Measurements from ENCODE around the gene SEC14L5. TPM values are rescaled to one million over a fixed set of nuclear protein-coding genes. Genes with fewer than 3 reads are reported as not detected.
"Not testable (repeated sequence)": the region's sequence is repeated elsewhere in the genome, so short reads cannot be mapped to it uniquely, and the experiment has no call there.

The SEC14L5 gene
- polyA plus RNA-seq, 1 donor from 2014 or later: 0.43 TPM

GRCh38 chr16:4962716-4963115 lies 4.6 kb downstream of the SEC14L5 start:
- H3K9me2 ChIP-seq (ENCODE audit: insufficient read depth, low read length): no peaks in the 10 kb centered on the region
- H3K27ac ChIP-seq (ENCODE audit: low read length): no peak overlapping the region
- H3K27me3 ChIP-seq (ENCODE audit: insufficient read depth, low read depth, low read length): peaks cover 14% of the 10 kb centered on the region
- H3F3A ChIP-seq (ENCODE audit: insufficient read depth, low read length, poor library complexity, severe bottlenecking): no peaks in the 10 kb centered on the region
- no peak overlapping the region for H3K4me3 ChIP-seq (ENCODE audit: low read length)
- no peaks in the 10 kb centered on the region for H3K79me2 ChIP-seq (replicated peaks; ENCODE audit: insufficient read depth, low read length)
- no peaks in the 10 kb centered on the region for H3K36me3 ChIP-seq (ENCODE audit: insufficient read depth, low read length)
- H3K9me3 ChIP-seq (ENCODE audit: low read length): no peaks in the 10 kb centered on the region
- TF ChIP-seq CTCF (IDR thresholded peaks at IDR 0.05; ENCODE audit: poor library complexity, severe bottlenecking) (no peak), POLR2AphosphoS5 (IDR thresholded peaks at IDR 0.05) (no peak), RAD21 (conservative IDR thresholded peaks at IDR 0.05) (no peak), REST (IDR thresholded peaks at IDR 0.05; ENCODE audit: borderline replicate concordance) (no peak), TAF1 (IDR thresholded peaks at IDR 0.05; ENCODE audit: low read depth) (no peak), EZH2 (IDR thresholded peaks at IDR 0.05; ENCODE audit: borderline replicate concordance, insufficient read depth, low read length, poor library complexity, severe bottlenecking) (no peak), EP300 (conservative IDR thresholded peaks at IDR 0.05; ENCODE audit: poor library complexity, severe bottlenecking) (no peak), SMC3 (conservative IDR thresholded peaks at IDR 0.05; ENCODE audit: poor library complexity) (no peak), MXI1 (conservative IDR thresholded peaks at IDR 0.05; ENCODE audit: poor library complexity, severe bottlenecking) (no peak)
- no peak overlapping the region for H3K9ac ChIP-seq (ENCODE audit: low read length)
- H4K20me1 ChIP-seq (ENCODE audit: insufficient read depth): no peaks in the 10 kb centered on the region
- H2AFZ ChIP-seq (ENCODE audit: low read depth, low read length): no peak overlapping the region
- H3K4me2 ChIP-seq (ENCODE audit: low read length): no peak overlapping the region

GRCh38 chr16:4963527-4963926 lies 5.4 kb downstream of the SEC14L5 start:
- H3F3A ChIP-seq (ENCODE audit: insufficient read depth, low read length, poor library complexity, severe bottlenecking); H2AFZ ChIP-seq (ENCODE audit: low read depth, low read length); H3K4me2 ChIP-seq (ENCODE audit: low read length); H3K9me2 ChIP-seq (ENCODE audit: insufficient read depth, low read length); H3K27ac ChIP-seq (ENCODE audit: low read length); H3K9me3 ChIP-seq (ENCODE audit: low read length); H3K79me2 ChIP-seq (replicated peaks; ENCODE audit: insufficient read depth, low read length); H4K20me1 ChIP-seq (ENCODE audit: insufficient read depth); H3K9ac ChIP-seq (ENCODE audit: low read length); H3K4me3 ChIP-seq (ENCODE audit: low read length); H3K36me3 ChIP-seq (ENCODE audit: insufficient read depth, low read length): not testable (repeated sequence)
- H3K27me3 ChIP-seq (ENCODE audit: insufficient read depth, low read depth, low read length): peaks cover 11% of the 10 kb centered on the region

Measured in neural cell (in vitro differentiated cells).